Measurements from ENCODE around the gene MDP1. TPM values are rescaled to one million over a fixed set of nuclear protein-coding genes. Genes with fewer than 3 reads are reported as not detected.
A peak's percentile ranks its signal among the peaks of the same experiment; 100 is the strongest.

The MDP1 gene
- total and polyA plus RNA-seq, 2 of the 8 experiments (the other 6 are each of a cell fraction or from before 2014, with no cell fraction given): 17.7 to 32.2 TPM

DNA sequence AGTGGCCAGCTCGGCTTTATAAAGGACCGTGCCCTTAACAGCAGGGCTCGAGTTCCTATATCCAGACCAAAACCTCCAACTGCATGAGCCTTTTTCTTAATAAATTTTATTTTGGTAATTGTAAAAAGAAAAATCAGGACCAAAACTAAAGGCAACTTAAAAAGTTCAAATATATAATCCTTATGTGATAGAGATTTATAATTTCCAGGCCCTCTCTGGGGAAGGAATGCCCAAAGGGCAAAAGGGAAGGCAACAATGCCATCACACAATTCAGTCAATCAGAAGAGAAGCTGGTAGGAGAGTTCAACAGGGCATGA, 26.8 kb downstream of the MDP1 start:
- Histone ChIP-seq H3K4me1 (replicated peaks in 1 of 4; ENCODE audit: control insufficient read depth in 3 of 4, insufficient read depth in 4 of 4, low read length in 3 of 4) (peaks cover 0 to 7% (median 4%) of the 10 kb centered on the region in 4 experiments; a peak in 6 of 7 replicates), H4K91ac (replicated peaks; ENCODE audit: insufficient read length, low read length) (no peak overlapping the region), H3K27ac (ENCODE audit: low read depth, low read length) (no peak overlapping the region), H2BK20ac (ENCODE audit: low read length) (no peak overlapping the region), H3K23me2 (ENCODE audit: low read depth, low read length) (peaks cover 5% of the 10 kb centered on the region), H2AFZ (ENCODE audit: low read length) (no peak overlapping the region), H3K79me2 (ENCODE audit: control insufficient read depth in 1 of 2, insufficient read depth in 2 of 2, low read length in 2 of 2) (peaks cover 0 to 13% of the 10 kb centered on the region in 2 experiments; a peak in 2 of 4 replicates), H3K9me3 (ENCODE audit: insufficient read depth in 2 of 2, low read depth in 1 of 2, low read length in 1 of 2) (no peaks in the 10 kb centered on the region), H4K5ac (ENCODE audit: insufficient read length, low read depth, low read length) (no peak overlapping the region), H2AK5ac (ENCODE audit: low read depth, low read length) (no peak overlapping the region), H3K4me3 (ENCODE audit: extremely low read depth in 1 of 4, insufficient read depth in 2 of 4, low read depth in 3 of 4, low read length in 4 of 4) (peak overlapping the region; percentile 5 to 91 (median 81); a peak in 7 of 8 replicates), H3K23ac (ENCODE audit: insufficient read length) (no peak overlapping the region), H3K36me3 (ENCODE audit: control insufficient read depth in 2 of 4, insufficient read depth in 4 of 4, low read length in 3 of 4) (peaks cover 17 to 35% (median 32%) of the 10 kb centered on the region in 4 experiments; a peak in 7 of 8 replicates), H4K20me1 (replicated peaks in 1 of 2; ENCODE audit: control insufficient read depth in 1 of 2, insufficient read depth in 2 of 2, low read length in 2 of 2) (peaks cover 0 to 16% of the 10 kb centered on the region in 2 experiments), H3K56ac (replicated peaks; ENCODE audit: insufficient read length, low read depth, low read length) (no peak overlapping the region), H2BK12ac (ENCODE audit: low read depth, low read length) (no peak overlapping the region), H2BK5ac (ENCODE audit: low read depth, low read length) (no peak overlapping the region), H2BK15ac (ENCODE audit: low read length) (0 out of 2 replicates have a peak overlapping the region, but pooled peaks have one; percentile 89), H2BK120ac (replicated peaks; ENCODE audit: low read depth, low read length) (no peak overlapping the region), H3K27me3 (replicated peaks in 1 of 4; ENCODE audit: control insufficient read depth in 3 of 4, extremely low read depth in 1 of 4, insufficient read depth in 3 of 4, low read length in 3 of 4) (no peaks in the 10 kb centered on the region), H4K8ac (ENCODE audit: extremely low read depth, insufficient read depth, low read length) (no peak overlapping the region), H3K14ac (ENCODE audit: insufficient read length) (no peak overlapping the region), H3K4ac (replicated peaks; ENCODE audit: insufficient read length, low read depth, low read length) (no peak overlapping the region), H3K79me1 (ENCODE audit: low read depth, low read length) (peaks cover 12% of the 10 kb centered on the region), H3K9ac (replicated peaks in 1 of 4; ENCODE audit: extremely low read depth in 1 of 4, low read depth in 3 of 4, low read length in 3 of 4) (0 out of 7 replicates have a peak overlapping the region, but pooled peaks of 1 of the 4 experiments have one; percentile 42), H3K18ac (ENCODE audit: extremely low read depth, low read length) (no peak overlapping the region), H3K4me2 (ENCODE audit: insufficient read depth in 1 of 2, low read depth in 2 of 2, low read length in 2 of 2) (peak overlapping the region; percentile 41 to 70)
- POLR2A ChIA-PET (ENCODE audit: partially characterized antibody): interaction anchor here (0.5 to 7.9 kb wide), 18 partner anchors 8 to 94 kb away, joined by 3 to 158 read pairs (median 4); partner anchors contain the start of genes CHMP4A, EMC9, IRF9 and MDP1
- CTCF ChIA-PET (ENCODE audit: partially characterized antibody): interaction anchor here (0.8 to 4.1 kb wide), 4 partner anchors 24 to 118 kb away, joined by 3 to 16 read pairs (median 4); partner anchors contain the start of genes CHMP4A, CIDEB, DHRS1 and IRF9
- DNase-seq (ENCODE audit: low read depth in 1 of 2, low spot score in 2 of 2) (no peak), FAIRE-seq (no peak)
- WGBS, 2 experiments (ENCODE audit: extremely low coverage in 1 of 2, insufficient coverage in 1 of 2, insufficient read length in 1 of 2, insufficient replicate concordance in 2 of 2, low coverage in 1 of 2, low lambda C conversion rate in 2 of 2, missing lambda C conversion rate in 1 of 2): 25% methylated on average over 3 of the region's 3 CpGs; no CpG with 5 or more reads in 1 of the 2 experiments
- TF ChIP-seq CBX5 (IDR thresholded peaks at IDR 0.05; ENCODE audit: low read depth, low read length) (no peak), SP4 (IDR thresholded peaks at IDR 0.05; ENCODE audit: low read length) (no peak), CTBP2 (IDR thresholded peaks at IDR 0.05; ENCODE audit: borderline replicate concordance, insufficient read depth, insufficient read length, low read length) (no peak), E2F6 (IDR thresholded peaks at IDR 0.05) (no peak), RAD21 (IDR thresholded peaks at IDR 0.05 in 1 of 2, conservative IDR thresholded peaks at IDR 0.05 in 1 of 2; ENCODE audit: low read depth in 2 of 2, low read length in 2 of 2) (no peak), POU5F1 (IDR thresholded peaks at IDR 0.05; ENCODE audit: low read depth, low read length) (no peak), JUND (IDR thresholded peaks at IDR 0.05; ENCODE audit: low read length) (no peak), SAP30 (IDR thresholded peaks at IDR 0.05; ENCODE audit: insufficient read depth, insufficient replicate concordance, low read length) (no peak), SUZ12 (IDR thresholded peaks at IDR 0.05; ENCODE audit: low read length) (no peak), PHF8 (conservative IDR thresholded peaks at IDR 0.05; ENCODE audit: low read depth, low read length) (no peak), USF2 (IDR thresholded peaks at IDR 0.05; ENCODE audit: low read length) (no peak)

Measured in H1 (cell line).